ENCODE measurements around the gene NIPAL4. TPM values are rescaled to one million over a fixed set of nuclear protein-coding genes. Genes with fewer than 3 reads are reported as not detected.

NIPAL4 gene
- total RNA-seq, 1 experiment from 2014 or later, result not detected

- no peak for DNase-seq (ENCODE audit: low read depth)
These were observed 25.3 kb downstream of the NIPAL4 start for GRCh38 chr5:157485340-157485739.

- DNase-seq (ENCODE audit: low read depth), result no peak
These were observed 25.8 kb downstream of the NIPAL4 start for GRCh38 chr5:157485811-157486210.

GRCh38 chr5:157486221-157486681 is 26.2 kb downstream of the NIPAL4 start:
- DNase-seq (ENCODE audit: low read depth), result no peak

GRCh38 chr5:157486861-157487260 is 26.8 kb downstream of the NIPAL4 start:
- no peak for DNase-seq (ENCODE audit: low read depth)

GRCh38 chr5:157487358-157487757 is 27.3 kb downstream of the NIPAL4 start:
- DNase-seq (ENCODE audit: low read depth), result no peak

GRCh38 chr5:157491471-157491995 is 31.5 kb downstream of the NIPAL4 start:
- DNase-seq (ENCODE audit: low read depth), result no peak

- DNase-seq (ENCODE audit: low read depth), result no peak
These were observed 32.9 kb downstream of the NIPAL4 start for GRCh38 chr5:157492886-157493285.

GRCh38 chr5:157494178-157494832 is 34.3 kb downstream of the NIPAL4 start:
- DNase-seq (ENCODE audit: low read depth), result no peak

- DNase-seq (ENCODE audit: low read depth), result no peak
These were observed 36.9 kb downstream of the NIPAL4 start for GRCh38 chr5:157496864-157497263.

GRCh38 chr5:157497875-157498611 is 38.0 kb downstream of the NIPAL4 start:
- DNase-seq (ENCODE audit: low read depth), result no peak

GRCh38 chr5:157502143-157502647 is 42.2 kb downstream of the NIPAL4 start:
- no peak for DNase-seq (ENCODE audit: low read depth)

- DNase-seq (ENCODE audit: low read depth), result no peak
These were observed 44.0 kb downstream of the NIPAL4 start for GRCh38 chr5:157504053-157504452.

- DNase-seq (ENCODE audit: low read depth), result no peak
These were observed 45.5 kb downstream of the NIPAL4 start for GRCh38 chr5:157505496-157505895.

- no peak for DNase-seq (ENCODE audit: low read depth)
These were observed 46.1 kb downstream of the NIPAL4 start for GRCh38 chr5:157506066-157506590.

GRCh38 chr5:157506981-157507780 is 47.2 kb downstream of the NIPAL4 start:
- DNase-seq (ENCODE audit: low read depth), result peak; percentile 96

- DNase-seq (ENCODE audit: low read depth), result no peak
These were observed 49.1 kb downstream of the NIPAL4 start for GRCh38 chr5:157509093-157509492.

GRCh38 chr5:157509587-157509986 is 49.6 kb downstream of the NIPAL4 start:
- no peak for DNase-seq (ENCODE audit: low read depth)

- DNase-seq (ENCODE audit: low read depth), result no peak
These were observed 50.7 kb downstream of the NIPAL4 start for GRCh38 chr5:157510682-157511081.

GRCh38 chr5:157511651-157512644 is 51.9 kb downstream of the NIPAL4 start:
- DNase-seq (ENCODE audit: low read depth), result peak; percentile 98

- DNase-seq (ENCODE audit: low read depth), result no peak
These were observed 53.2 kb downstream of the NIPAL4 start for GRCh38 chr5:157513182-157513581.
